ENCODE measurements around the gene RNPC3.

The RNPC3 gene, protein sequence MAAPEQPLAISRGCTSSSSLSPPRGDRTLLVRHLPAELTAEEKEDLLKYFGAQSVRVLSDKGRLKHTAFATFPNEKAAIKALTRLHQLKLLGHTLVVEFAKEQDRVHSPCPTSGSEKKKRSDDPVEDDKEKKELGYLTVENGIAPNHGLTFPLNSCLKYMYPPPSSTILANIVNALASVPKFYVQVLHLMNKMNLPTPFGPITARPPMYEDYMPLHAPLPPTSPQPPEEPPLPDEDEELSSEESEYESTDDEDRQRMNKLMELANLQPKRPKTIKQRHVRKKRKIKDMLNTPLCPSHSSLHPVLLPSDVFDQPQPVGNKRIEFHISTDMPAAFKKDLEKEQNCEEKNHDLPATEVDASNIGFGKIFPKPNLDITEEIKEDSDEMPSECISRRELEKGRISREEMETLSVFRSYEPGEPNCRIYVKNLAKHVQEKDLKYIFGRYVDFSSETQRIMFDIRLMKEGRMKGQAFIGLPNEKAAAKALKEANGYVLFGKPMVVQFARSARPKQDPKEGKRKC

DNA sequence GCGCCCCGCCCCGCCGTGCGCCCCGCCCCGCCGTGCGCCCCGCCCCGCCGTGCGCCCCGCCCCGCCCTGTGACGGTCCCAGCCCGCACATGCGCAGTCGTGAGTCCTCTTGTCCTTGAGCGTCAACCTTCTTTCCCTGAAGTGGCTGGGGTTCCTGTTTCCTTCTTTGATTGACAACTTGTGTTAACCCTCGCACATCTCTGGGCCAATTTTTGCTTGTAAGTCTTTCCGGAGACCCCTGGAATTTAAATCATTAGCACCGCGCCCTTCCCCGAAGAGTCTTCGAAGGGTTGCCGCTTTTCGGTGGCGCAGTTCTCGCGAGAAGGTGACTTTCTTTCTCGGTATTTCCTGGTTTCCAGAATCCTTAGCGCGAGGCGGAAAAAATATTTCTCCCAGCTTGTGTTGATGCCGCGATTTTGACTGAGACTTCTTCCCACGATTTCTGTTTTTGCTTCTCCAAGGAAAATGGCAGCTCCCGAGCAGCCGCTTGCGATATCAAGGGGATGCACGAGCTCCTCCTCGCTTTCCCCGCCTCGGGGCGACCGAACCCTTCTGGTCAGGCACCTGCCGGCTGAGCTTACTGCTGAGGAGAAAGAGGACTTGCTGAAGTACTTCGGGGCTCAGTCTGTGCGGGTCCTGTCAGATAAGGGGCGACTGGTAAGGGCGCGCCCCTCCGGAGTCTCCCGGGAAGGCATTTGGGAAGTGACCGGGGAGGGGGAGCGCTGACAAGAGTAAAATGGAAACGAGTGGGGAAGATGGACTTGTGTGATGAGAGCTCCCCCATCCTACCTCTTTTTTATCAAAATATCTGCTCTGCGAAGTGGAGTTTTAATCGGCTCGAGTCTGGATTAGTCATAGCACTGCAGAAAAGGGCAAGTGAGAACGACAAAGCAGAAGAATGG is at the start of gene RNPC3:
Gene RNPC3, plus strand, starts transcription at position 93 of the 901 bp plus-strand sequence. Its CDS starts 372 bp downstream, at position 465.
- DNase-seq, result peak; percentile 81

GRCh38 chr1:103477101-103477500 is 48.4 kb upstream of the RNPC3 start:
- no peak for DNase-seq

GRCh38 chr1:103489935-103490334 is 35.6 kb upstream of the RNPC3 start:
- no peak for DNase-seq

- no peak for DNase-seq
Measured at GRCh38 chr1:103492003-103492625, 33.4 kb upstream of the RNPC3 start.

DNA sequence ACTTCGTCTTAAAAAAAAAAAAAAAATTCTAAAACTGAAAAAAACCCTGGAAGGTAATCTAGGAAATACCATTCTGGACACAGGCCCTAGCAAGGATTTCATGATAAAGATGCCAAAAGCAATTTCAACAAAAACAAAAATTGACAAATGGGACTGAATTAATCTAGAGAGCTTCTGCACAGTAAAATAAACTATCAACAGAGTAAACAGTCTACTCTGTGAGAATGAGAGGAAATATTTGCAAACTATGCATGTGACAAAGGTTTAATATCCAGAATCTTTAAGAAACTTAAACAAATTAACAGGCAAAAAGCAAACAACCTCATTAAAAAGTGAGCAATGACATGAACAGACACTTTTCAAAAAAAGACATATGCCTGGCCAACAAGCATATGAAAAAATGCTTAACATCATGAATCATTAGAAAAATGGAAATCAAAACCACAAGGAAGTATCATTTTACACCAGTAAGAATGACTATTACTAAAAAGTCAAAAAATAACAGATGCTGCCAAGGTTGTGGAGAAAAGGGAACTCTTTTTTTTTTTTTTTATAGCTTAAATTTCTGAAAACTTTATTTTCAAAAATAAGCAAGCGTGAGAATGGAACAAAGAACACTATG is 29.4 kb upstream of the RNPC3 start:
- no peak for DNase-seq

DNA sequence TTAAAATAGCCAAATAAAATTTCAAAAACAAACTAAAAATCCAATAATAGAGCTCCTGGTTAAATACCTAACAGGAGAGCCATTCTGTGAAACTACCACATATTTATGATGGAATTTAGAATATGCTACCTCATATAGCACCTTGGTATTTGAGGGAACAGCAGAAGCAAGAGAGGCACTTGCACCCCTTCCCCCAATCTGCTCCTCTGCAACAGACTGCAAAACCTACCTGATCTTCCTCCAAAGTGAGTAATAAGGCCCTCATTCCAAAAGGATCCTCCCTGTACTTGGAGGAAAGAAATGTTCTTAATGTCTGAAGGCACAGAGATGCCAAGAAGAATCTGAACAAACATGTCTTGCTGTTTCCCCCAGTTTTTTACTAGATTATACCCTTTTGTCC is 28.1 kb upstream of the RNPC3 start:
- no peak for DNase-seq

- DNase-seq, result no peak
Measured at GRCh38 chr1:103509250-103509649, 16.2 kb upstream of the RNPC3 start.

- DNase-seq, result no peak
Measured at GRCh38 chr1:103513711-103514110, 11.8 kb upstream of the RNPC3 start.

GRCh38 chr1:103514920-103515503 is 10.5 kb upstream of the RNPC3 start:
- DNase-seq, result no peak

GRCh38 chr1:103516283-103516682 is 9.2 kb upstream of the RNPC3 start:
- no peak for DNase-seq

DNA sequence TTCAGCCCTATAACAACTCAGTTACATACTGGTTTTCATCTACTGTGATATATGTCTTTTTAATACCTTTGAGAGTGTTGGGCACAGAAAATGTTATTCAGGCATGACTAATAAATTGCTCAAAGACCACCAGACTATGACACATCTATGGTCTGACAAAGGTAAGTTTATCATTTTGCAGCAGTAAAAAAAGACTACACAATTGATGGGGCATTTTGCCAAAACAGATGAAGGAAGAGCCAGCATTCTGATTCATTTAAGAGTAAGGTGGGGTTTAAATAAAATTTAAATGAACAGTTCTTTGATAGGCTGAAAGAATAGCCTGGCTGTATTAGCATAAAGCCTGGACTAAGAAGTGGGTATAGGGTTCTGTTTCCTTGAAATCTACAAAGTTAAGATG is 8.8 kb upstream of the RNPC3 start:
- DNase-seq, result no peak

DNA sequence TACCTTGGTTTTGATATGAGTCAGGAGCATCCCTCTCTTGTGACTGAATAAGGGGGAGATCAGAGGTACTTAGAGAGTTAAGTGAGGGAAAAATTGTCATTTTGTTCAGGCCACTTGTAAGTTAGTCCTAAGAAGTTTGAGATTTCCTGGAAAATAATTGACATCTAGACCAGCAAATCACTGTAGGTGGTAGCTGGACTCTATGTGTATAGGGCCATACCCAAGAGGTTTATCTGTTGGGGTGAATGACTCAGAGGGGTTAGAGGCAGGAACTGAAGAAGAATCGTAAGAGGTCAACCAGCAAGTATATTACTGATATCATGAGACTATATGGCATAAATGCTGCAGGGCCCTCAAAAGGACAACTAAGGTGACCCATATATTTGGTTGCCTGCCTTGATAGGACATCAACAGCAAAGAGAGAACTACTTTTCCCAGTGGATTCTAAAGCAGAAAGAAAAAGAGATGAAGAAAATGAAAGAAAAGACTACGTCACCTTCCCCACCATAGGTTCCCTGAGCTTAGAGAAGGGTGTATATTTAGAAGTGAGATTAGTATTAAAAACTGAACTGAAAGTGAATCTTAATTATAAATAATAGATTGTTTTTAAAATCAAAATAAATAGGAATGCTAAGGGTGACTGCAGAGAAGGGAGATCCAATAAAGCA is 8.0 kb upstream of the RNPC3 start:
- DNase-seq, result no peak

- DNase-seq, result no peak
Measured at GRCh38 chr1:103520822-103521221, 4.7 kb upstream of the RNPC3 start.

GRCh38 chr1:103523346-103523745 is 2.2 kb upstream of the RNPC3 start:
- no peak for DNase-seq

DNA sequence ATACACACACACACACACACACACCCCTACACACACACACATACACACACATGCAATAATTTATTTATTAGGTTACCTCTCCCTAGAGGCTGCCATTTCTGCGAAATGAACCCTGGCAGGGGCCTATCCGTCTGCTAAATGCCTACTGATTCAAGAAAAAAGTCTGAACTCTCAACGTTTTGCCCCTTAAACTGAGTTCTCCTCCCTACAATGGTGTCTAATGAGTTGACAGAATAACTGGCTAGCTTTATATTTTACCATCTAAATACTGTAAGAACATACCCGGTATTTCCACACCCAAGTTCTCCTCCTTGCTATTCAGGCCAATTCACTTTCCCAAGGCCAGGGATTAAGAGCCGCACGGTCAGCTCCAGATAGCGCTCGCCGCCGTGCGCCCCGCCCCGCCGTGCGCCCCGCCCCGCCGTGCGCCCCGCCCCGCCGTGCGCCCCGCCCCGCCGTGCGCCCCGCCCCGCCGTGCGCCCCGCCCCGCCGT is 339 bp upstream of the RNPC3 start:
- DNase-seq, result no peak

GRCh38 chr1:103527331-103527730 is 1.8 kb downstream of the RNPC3 start:
- no peak for DNase-seq

- peak; percentile 80 for DNase-seq
Measured at GRCh38 chr1:103529746-103530145, 4.2 kb downstream of the RNPC3 start.

DNA sequence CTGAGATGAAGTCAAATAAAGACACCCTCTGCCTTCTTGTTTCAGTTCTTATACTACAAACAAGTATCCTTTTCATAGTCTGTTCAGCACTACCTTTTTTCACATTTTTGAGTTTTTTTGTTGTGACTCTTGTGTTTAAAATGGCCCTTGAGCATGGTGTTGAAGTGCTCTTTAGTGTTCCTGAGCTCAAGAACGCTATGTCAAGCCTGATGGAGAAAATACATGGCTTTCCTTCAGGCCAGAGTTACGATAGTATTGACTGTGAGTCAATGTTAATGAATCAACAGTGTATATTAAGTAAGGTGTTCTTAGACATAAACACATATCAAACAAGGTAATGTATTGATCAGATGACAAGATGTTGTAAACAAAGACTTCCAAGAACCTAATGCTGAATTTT is 12.7 kb downstream of the RNPC3 start:
- no peak for DNase-seq

GRCh38 chr1:103541431-103541830 is 15.9 kb downstream of the RNPC3 start:
- DNase-seq, result no peak

- DNase-seq, result no peak
Measured at GRCh38 chr1:103546496-103546895, 21.0 kb downstream of the RNPC3 start.

DNA sequence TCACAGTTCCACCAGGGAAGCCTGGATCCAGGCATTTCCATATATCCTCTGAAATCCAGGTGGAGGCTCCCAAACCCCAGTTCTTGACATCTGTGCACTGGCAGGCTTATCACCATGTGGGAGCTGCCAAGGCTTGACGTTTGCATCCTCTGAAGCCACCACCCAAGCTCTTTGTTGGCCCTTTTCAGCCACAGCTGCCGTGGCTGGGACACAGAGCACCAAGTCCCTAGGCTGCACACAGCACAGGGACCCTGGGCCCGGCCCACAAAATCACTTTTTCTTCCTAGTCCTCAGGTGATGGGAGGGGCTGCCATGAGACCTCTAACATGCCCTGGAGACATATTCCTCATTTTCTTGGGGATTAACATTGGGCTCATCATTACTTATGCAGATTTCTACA is 22.3 kb downstream of the RNPC3 start:
- DNase-seq, result no peak

GRCh38 chr1:103560427-103560826 is 34.9 kb downstream of the RNPC3 start:
- DNase-seq, result no peak
